ENCODE data around the gene KCNK4.
A peak's percentile ranks its signal among the peaks of the same experiment; 100 is the strongest.

Gene KCNK4

DNA sequence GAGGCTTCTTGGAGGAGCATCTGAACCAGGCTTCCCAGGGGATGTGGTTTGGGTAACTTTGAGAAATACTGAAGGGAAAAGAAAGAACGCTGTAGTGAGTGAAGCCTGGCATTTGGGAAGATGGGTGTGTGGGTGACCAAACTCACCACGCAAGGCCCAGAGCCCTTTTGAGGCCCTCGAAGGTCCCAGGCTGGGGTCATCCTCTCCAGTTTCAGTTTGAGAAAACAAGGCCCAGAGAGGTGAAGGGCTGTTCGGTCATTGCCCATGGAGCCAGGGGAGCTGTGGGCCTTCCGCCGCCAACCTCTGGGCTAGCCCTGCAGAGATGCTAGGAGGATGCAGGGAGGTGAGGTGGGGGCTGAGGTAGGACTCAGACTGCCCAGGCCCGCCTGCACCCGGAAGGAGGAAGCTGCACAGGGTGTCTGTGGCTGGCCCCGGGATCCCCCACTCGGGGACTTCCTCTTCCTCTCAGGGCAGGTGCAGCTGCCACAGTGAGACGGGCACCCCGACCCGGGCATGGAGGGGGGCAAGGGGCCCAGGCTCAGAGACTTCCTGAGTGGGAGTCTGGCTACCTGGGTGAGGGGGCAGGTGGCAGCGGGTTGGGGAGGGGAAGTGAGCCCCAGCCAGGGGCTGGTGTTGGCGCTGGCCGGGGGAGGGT is 48.8 kb downstream of the KCNK4 start, which contains the start of gene CCDC88B:
Gene CCDC88B, plus strand, starts transcription at position 451 of the 655 bp plus-strand sequence. Its CDS starts 63 bp downstream, at position 514.
- TF ChIP-seq, protein P1, sequence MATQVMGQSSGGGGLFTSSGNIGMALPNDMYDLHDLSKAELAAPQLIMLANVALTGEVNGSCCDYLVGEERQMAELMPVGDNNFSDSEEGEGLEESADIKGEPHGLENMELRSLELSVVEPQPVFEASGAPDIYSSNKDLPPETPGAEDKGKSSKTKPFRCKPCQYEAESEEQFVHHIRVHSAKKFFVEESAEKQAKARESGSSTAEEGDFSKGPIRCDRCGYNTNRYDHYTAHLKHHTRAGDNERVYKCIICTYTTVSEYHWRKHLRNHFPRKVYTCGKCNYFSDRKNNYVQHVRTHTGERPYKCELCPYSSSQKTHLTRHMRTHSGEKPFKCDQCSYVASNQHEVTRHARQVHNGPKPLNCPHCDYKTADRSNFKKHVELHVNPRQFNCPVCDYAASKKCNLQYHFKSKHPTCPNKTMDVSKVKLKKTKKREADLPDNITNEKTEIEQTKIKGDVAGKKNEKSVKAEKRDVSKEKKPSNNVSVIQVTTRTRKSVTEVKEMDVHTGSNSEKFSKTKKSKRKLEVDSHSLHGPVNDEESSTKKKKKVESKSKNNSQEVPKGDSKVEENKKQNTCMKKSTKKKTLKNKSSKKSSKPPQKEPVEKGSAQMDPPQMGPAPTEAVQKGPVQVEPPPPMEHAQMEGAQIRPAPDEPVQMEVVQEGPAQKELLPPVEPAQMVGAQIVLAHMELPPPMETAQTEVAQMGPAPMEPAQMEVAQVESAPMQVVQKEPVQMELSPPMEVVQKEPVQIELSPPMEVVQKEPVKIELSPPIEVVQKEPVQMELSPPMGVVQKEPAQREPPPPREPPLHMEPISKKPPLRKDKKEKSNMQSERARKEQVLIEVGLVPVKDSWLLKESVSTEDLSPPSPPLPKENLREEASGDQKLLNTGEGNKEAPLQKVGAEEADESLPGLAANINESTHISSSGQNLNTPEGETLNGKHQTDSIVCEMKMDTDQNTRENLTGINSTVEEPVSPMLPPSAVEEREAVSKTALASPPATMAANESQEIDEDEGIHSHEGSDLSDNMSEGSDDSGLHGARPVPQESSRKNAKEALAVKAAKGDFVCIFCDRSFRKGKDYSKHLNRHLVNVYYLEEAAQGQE (IDR thresholded peaks at IDR 0.05; ENCODE audit: insufficient read depth in 1 of 2, low read depth in 2 of 2, low read length in 2 of 2): no peak
- TF ChIP-seq POLR2AphosphoS5 (IDR thresholded peaks at IDR 0.05; ENCODE audit: low read depth, low read length) (no peak), TAF1 (IDR thresholded peaks at IDR 0.05; ENCODE audit: borderline replicate concordance, insufficient read depth, low read length) (no peak), FOXP2 (optimal IDR thresholded peaks at IDR 0.05; ENCODE audit: borderline replicate concordance, extremely low read depth, extremely low read length, insufficient read depth) (no peak), SIN3A (IDR thresholded peaks at IDR 0.05; ENCODE audit: borderline replicate concordance, insufficient read depth, low read length) (no peak)

DNA sequence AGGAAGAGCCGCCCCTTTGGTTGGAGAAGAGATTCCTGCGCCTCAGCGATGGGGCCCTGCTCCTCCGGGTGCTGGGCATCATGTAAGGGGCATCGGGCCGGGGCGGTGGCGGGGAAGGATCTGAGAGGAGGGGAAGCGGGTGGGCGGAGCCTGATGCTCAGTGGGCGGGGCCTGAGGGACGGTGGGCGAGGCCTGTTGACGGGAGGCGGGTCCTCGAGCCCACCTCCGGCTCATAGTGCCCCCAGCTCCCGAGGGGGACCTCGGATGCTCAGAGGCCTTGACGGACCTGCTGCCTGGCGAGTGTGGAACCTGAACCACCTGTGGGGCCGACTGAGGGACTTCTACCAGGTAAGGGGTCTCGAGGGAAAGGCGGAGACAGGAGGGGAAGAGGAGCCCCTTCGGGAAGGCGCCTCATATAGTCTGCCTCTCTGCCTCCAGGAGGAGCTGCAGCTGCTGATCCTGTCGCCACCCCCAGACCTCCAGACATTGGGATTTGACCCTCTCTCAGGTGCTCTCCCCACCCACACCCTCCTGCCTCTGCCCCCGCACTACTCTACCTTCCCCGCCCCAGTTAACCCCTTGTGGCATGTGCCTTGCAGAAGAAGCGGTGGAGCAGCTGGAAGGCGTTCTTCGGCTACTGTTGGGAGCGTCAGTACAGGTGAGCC is 49.7 kb downstream of the KCNK4 start:
- TF ChIP-seq SIN3A (IDR thresholded peaks at IDR 0.05; ENCODE audit: borderline replicate concordance, insufficient read depth, low read length): no peak
- TF ChIP-seq, protein P1 (IDR thresholded peaks at IDR 0.05; ENCODE audit: insufficient read depth in 1 of 2, low read depth in 2 of 2, low read length in 2 of 2): no peak
- TF ChIP-seq POLR2AphosphoS5 (IDR thresholded peaks at IDR 0.05; ENCODE audit: low read depth, low read length): no peak
- TF ChIP-seq FOXP2 (optimal IDR thresholded peaks at IDR 0.05; ENCODE audit: borderline replicate concordance, extremely low read depth, extremely low read length, insufficient read depth): no peak
- no peak for TF ChIP-seq TAF1 (IDR thresholded peaks at IDR 0.05; ENCODE audit: borderline replicate concordance, insufficient read depth, low read length)

DNA sequence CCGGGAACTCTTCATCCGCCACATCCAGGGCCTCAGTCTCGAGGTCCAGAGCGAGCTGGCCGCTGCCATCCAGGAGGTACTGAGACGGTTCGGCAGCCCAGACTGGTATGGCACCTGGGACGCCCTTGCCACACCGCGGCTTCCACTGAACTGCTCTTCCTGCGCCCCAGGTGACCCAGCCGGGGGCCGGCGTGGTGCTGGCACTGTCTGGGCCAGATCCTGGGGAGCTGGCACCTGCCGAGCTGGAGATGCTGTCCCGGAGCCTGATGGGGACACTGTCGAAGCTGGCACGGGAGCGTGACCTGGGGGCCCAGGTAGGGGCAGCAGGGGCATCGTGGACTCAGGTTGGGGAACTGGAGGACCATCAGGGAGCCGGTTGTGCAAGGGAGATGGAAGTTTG is 50.3 kb downstream of the KCNK4 start:
- TF ChIP-seq FOXP2 (optimal IDR thresholded peaks at IDR 0.05; ENCODE audit: borderline replicate concordance, extremely low read depth, extremely low read length, insufficient read depth) (no peak), POLR2AphosphoS5 (IDR thresholded peaks at IDR 0.05; ENCODE audit: low read depth, low read length) (no peak), TAF1 (IDR thresholded peaks at IDR 0.05; ENCODE audit: borderline replicate concordance, insufficient read depth, low read length) (no peak), SIN3A (IDR thresholded peaks at IDR 0.05; ENCODE audit: borderline replicate concordance, insufficient read depth, low read length) (no peak)
- TF ChIP-seq, protein P1 (IDR thresholded peaks at IDR 0.05; ENCODE audit: insufficient read depth in 1 of 2, low read depth in 2 of 2, low read length in 2 of 2): no peak

DNA sequence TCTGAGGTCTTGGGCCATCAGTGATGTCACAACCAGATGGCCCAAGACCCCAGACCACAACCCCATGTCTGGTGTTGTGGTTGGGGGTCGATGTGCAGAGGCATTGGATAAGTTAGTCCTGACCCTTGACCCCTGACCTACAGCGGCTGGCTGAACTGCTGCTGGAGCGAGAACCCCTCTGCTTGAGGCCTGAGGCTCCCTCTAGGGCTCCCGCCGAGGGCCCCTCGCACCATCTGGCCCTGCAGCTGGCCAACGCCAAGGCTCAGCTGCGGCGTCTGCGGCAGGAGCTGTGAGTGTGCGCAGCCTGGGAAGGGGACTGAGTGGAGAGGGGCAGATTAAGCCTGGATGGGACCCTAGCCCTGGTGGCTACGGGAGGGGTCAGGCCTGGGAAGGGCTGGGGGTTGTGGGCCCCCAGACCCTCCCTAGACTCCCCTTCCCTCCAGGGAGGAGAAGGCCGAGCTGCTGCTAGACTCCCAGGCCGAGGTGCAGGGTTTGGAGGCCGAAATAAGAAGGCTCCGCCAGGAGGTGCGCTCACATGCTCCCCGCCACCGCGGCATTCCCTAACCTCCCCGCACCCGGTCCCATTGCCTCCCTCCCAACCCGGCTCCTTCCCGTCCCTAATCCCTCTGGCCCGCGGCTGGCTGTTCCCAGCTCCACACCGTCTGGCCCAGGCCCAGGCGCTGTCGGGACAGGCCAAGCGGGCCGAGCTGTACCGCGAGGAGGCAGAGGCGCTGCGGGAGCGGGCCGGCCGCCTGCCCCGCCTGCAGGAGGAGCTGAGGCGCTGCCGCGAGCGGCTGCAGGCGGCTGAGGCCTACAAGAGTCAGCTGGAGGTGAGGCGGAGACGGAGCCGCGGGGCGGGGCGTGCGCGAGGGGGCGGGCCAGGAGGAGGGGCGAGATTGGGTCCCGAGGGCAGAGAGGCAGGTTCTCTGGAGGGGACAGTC is 51.0 kb downstream of the KCNK4 start:
- TF ChIP-seq, protein P1 (IDR thresholded peaks at IDR 0.05; ENCODE audit: insufficient read depth in 1 of 2, low read depth in 2 of 2, low read length in 2 of 2): no peak
- TF ChIP-seq FOXP2 (optimal IDR thresholded peaks at IDR 0.05; ENCODE audit: borderline replicate concordance, extremely low read depth, extremely low read length, insufficient read depth) (peak; percentile 27), POLR2AphosphoS5 (IDR thresholded peaks at IDR 0.05; ENCODE audit: low read depth, low read length) (no peak), SIN3A (IDR thresholded peaks at IDR 0.05; ENCODE audit: borderline replicate concordance, insufficient read depth, low read length) (no peak), TAF1 (IDR thresholded peaks at IDR 0.05; ENCODE audit: borderline replicate concordance, insufficient read depth, low read length) (no peak)

Data from PFSK-1 (cell line).